ENCODE results near the gene MAST4.

Gene MAST4

GRCh38 chr5:67015541-67016191, 419.5 kb downstream of the MAST4 start:
- DNase-seq (ENCODE audit: low read depth in 3 of 3) = no peak

- no peak for DNase-seq (ENCODE audit: low read depth in 3 of 3)
Measured at GRCh38 chr5:67019065-67019845, 423.1 kb downstream of the MAST4 start.

GRCh38 chr5:67020096-67020615, 424.0 kb downstream of the MAST4 start:
- DNase-seq (ENCODE audit: low read depth in 3 of 3) = no peak

- DNase-seq (ENCODE audit: low read depth in 3 of 3) = no peak
Measured at GRCh38 chr5:67021031-67021430, 424.8 kb downstream of the MAST4 start.

- DNase-seq (ENCODE audit: low read depth in 3 of 3) = no peak
Measured at GRCh38 chr5:67021521-67021920, 425.3 kb downstream of the MAST4 start.

GRCh38 chr5:67021962-67022361, 425.8 kb downstream of the MAST4 start:
- no peak for DNase-seq (ENCODE audit: low read depth in 3 of 3)

- no peak for DNase-seq (ENCODE audit: low read depth in 3 of 3)
Measured at GRCh38 chr5:67025457-67025856, 429.3 kb downstream of the MAST4 start.

- no peak for DNase-seq (ENCODE audit: low read depth in 3 of 3)
Measured at GRCh38 chr5:67026278-67026677, 430.1 kb downstream of the MAST4 start.

- no peak for DNase-seq (ENCODE audit: low read depth in 3 of 3)
Measured at GRCh38 chr5:67027171-67027570, 431.0 kb downstream of the MAST4 start.

GRCh38 chr5:67028371-67028770, 432.2 kb downstream of the MAST4 start:
- DNase-seq (ENCODE audit: low read depth in 3 of 3) = no peak

- DNase-seq (ENCODE audit: low read depth in 3 of 3) = no peak
Measured at GRCh38 chr5:67028941-67029340, 432.7 kb downstream of the MAST4 start.

- no peak for DNase-seq (ENCODE audit: low read depth in 3 of 3)
Measured at GRCh38 chr5:67029481-67029880, 433.3 kb downstream of the MAST4 start.

- DNase-seq (ENCODE audit: low read depth in 3 of 3) = no peak
Measured at GRCh38 chr5:67030289-67031056, 434.3 kb downstream of the MAST4 start.

- no peak for DNase-seq (ENCODE audit: low read depth in 3 of 3)
Measured at GRCh38 chr5:67031057-67031443, 434.9 kb downstream of the MAST4 start.

- no peak for DNase-seq (ENCODE audit: low read depth in 3 of 3)
Measured at GRCh38 chr5:67031692-67032091, 435.5 kb downstream of the MAST4 start.

- DNase-seq (ENCODE audit: low read depth in 3 of 3) = no peak
Measured at GRCh38 chr5:67032921-67033664, 436.9 kb downstream of the MAST4 start.

- no peak for DNase-seq (ENCODE audit: low read depth in 3 of 3)
Measured at GRCh38 chr5:67033880-67034651, 437.9 kb downstream of the MAST4 start.

GRCh38 chr5:67035098-67035740, 439.0 kb downstream of the MAST4 start:
- no peak for DNase-seq (ENCODE audit: low read depth in 3 of 3)

GRCh38 chr5:67037171-67037570, 441.0 kb downstream of the MAST4 start:
- no peak for DNase-seq (ENCODE audit: low read depth in 3 of 3)

GRCh38 chr5:67038817-67039603, 442.8 kb downstream of the MAST4 start:
- no peak for DNase-seq (ENCODE audit: low read depth in 3 of 3)
